Measurements from ENCODE around the gene PPP1R9B. TPM values are rescaled to one million over a fixed set of nuclear protein-coding genes. Genes with fewer than 3 reads are reported as not detected.

PPP1R9B gene
- total and polyA plus RNA-seq, 2 of the 8 experiments (the other 6 are each of a cell fraction or from before 2014, with no cell fraction given) = 5.2 to 13.1 TPM

DNA sequence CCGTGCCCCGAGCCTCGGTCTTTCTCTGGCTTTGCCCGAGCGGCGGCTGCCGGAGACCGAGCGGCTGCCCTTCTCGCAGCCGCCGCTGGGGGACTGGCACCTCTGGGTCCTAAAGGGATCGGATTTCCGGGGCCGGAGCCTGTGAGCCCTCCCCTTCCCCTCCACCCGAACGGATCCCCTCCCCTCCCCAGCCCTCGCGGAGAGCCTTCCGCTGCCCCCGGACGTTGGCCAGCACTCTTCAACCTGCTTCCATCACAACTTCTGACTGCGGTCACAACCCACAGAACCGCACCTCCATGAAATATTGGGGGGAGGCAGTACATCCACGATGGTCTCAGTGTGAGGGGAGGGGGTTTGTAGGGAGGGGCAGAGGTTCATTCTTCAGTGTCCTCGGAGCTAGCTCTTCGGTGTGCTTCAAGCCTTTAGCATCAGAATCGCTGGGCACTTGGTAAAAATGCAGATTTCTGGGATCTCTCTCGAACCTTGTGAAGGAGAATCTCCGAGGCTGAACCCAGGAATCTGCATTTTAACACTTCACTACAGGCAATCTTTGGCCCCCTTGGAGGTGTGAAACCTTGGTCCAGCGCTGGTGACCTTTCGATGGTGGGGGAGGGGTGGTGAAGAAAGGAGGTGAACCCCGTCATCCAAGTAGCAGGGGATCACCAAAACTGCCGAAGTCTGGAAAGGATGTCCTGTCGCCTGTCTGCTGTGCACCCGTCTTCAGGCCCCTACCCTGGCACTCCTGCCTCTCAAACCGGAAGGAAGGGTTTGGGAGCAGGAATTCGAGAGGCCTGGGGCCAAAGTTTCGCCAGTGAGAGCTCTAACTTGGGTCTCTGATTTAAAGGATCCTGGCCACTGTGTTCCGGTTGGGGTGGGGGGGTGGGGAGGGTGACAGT is 812 bp upstream of the PPP1R9B start:
- Histone ChIP-seq H2AFZ (ENCODE audit: low read length) (0 out of 2 replicates have a peak overlapping the region, but pooled peaks have one; percentile 1), H3K27ac (ENCODE audit: low read depth, low read length) (no peak overlapping the region), H3K79me1 (ENCODE audit: low read depth, low read length) (peaks cover 8% of the 10 kb centered on the region), H3K9me3 (ENCODE audit: insufficient read depth in 2 of 2, low read depth in 1 of 2, low read length in 1 of 2) (no peaks in the 10 kb centered on the region), H4K5ac (ENCODE audit: insufficient read length, low read depth, low read length) (peak overlapping the region; percentile 64), H3K4me1 (replicated peaks in 1 of 4; ENCODE audit: control insufficient read depth in 3 of 4, insufficient read depth in 4 of 4, low read length in 3 of 4) (peaks cover 0 to 29% (median 17%) of the 10 kb centered on the region in 4 experiments; a peak in 6 of 7 replicates), H2BK20ac (ENCODE audit: low read length) (no peak overlapping the region), H3K23ac (ENCODE audit: insufficient read length) (no peak overlapping the region), H2BK15ac (ENCODE audit: low read length) (peak overlapping the region; percentile 24; the same call in 1 of the 2 replicates), H4K20me1 (replicated peaks in 1 of 2; ENCODE audit: control insufficient read depth in 1 of 2, insufficient read depth in 2 of 2, low read length in 2 of 2) (peaks cover 5 to 10% of the 10 kb centered on the region in 2 experiments), H3K4me2 (ENCODE audit: insufficient read depth in 1 of 2, low read depth in 2 of 2, low read length in 2 of 2) (peak overlapping the region; percentile 87 to 88), H3K27me3 (replicated peaks in 1 of 4; ENCODE audit: control insufficient read depth in 3 of 4, extremely low read depth in 1 of 4, insufficient read depth in 3 of 4, low read length in 3 of 4) (peaks cover 2 to 17% (median 15%) of the 10 kb centered on the region in 4 experiments; a peak in 6 of 7 replicates), H3K23me2 (ENCODE audit: low read depth, low read length) (peaks cover 30% of the 10 kb centered on the region), H3K4me3 (ENCODE audit: extremely low read depth in 1 of 4, insufficient read depth in 2 of 4, low read depth in 3 of 4, low read length in 4 of 4) (peak overlapping the region; percentile 57 to 65 (median 62)), H3K79me2 (ENCODE audit: control insufficient read depth in 1 of 2, insufficient read depth in 2 of 2, low read length in 2 of 2) (no peaks in the 10 kb centered on the region), H4K8ac (ENCODE audit: extremely low read depth, insufficient read depth, low read length) (peak overlapping the region; percentile 83; the same call in 1 of the 2 replicates), H3K36me3 (ENCODE audit: control insufficient read depth in 2 of 4, insufficient read depth in 4 of 4, low read length in 3 of 4) (no peaks in the 10 kb centered on the region), H3K4ac (replicated peaks; ENCODE audit: insufficient read length, low read depth, low read length) (peak overlapping the region; percentile 97), H3K9ac (replicated peaks in 1 of 4; ENCODE audit: extremely low read depth in 1 of 4, low read depth in 3 of 4, low read length in 3 of 4) (no peak overlapping the region), H4K91ac (replicated peaks; ENCODE audit: insufficient read length, low read length) (peak overlapping the region; percentile 98), H2BK120ac (replicated peaks; ENCODE audit: low read depth, low read length) (peak overlapping the region; percentile 69), H2BK5ac (ENCODE audit: low read depth, low read length) (peak overlapping the region; percentile 93; the same call in 1 of the 2 replicates), H3K14ac (ENCODE audit: insufficient read length) (peak overlapping the region; percentile 57), H3K18ac (ENCODE audit: extremely low read depth, low read length) (peak overlapping the region; percentile 52), H2AK5ac (ENCODE audit: low read depth, low read length) (peak overlapping the region; percentile 95; the same call in 1 of the 2 replicates), H2BK12ac (ENCODE audit: low read depth, low read length) (peak overlapping the region; percentile 98), H3K56ac (replicated peaks; ENCODE audit: insufficient read length, low read depth, low read length) (peak overlapping the region; percentile 87)
- POLR2A ChIA-PET (ENCODE audit: partially characterized antibody) = interaction anchor here (0.6 to 2.6 kb wide), 15 partner anchors 10 to 1181 kb away, joined by 3 to 25 read pairs (median 4); partner anchors contain the start of genes COL1A1, PDK2 and SAMD14
- 4% methylated on average over 17 of the region's 40 CpGs; no CpG with 5 or more reads in 1 of the 2 experiments for WGBS, 2 experiments (ENCODE audit: extremely low coverage in 1 of 2, insufficient coverage in 1 of 2, insufficient read length in 1 of 2, insufficient replicate concordance in 2 of 2, low coverage in 1 of 2, low lambda C conversion rate in 2 of 2, missing lambda C conversion rate in 1 of 2)
- DNase-seq (ENCODE audit: low read depth in 1 of 2, low spot score in 2 of 2) = peak; percentile 71 to 90
- CTCF ChIA-PET (ENCODE audit: partially characterized antibody) = interaction anchor here (1.1 to 21.5 kb wide), 13 partner anchors 10 to 246 kb away, joined by 3 to 299 read pairs (median 12); partner anchors contain the start of genes LRRC59, SAMD14 and SGCA
- FAIRE-seq = no peak
- TF ChIP-seq, protein P1, sequence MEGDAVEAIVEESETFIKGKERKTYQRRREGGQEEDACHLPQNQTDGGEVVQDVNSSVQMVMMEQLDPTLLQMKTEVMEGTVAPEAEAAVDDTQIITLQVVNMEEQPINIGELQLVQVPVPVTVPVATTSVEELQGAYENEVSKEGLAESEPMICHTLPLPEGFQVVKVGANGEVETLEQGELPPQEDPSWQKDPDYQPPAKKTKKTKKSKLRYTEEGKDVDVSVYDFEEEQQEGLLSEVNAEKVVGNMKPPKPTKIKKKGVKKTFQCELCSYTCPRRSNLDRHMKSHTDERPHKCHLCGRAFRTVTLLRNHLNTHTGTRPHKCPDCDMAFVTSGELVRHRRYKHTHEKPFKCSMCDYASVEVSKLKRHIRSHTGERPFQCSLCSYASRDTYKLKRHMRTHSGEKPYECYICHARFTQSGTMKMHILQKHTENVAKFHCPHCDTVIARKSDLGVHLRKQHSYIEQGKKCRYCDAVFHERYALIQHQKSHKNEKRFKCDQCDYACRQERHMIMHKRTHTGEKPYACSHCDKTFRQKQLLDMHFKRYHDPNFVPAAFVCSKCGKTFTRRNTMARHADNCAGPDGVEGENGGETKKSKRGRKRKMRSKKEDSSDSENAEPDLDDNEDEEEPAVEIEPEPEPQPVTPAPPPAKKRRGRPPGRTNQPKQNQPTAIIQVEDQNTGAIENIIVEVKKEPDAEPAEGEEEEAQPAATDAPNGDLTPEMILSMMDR (IDR thresholded peaks at IDR 0.05; ENCODE audit: control extremely low read depth in 1 of 3, insufficient read depth in 1 of 3, low read depth in 1 of 3, low read length in 3 of 3) = peak; percentile 29 to 53 (median 32); a peak in 3 of 4 replicates
- TF ChIP-seq CBX8 (IDR thresholded peaks at IDR 0.05; ENCODE audit: borderline replicate concordance, low read depth, low read length) (no peak), SP2 (IDR thresholded peaks at IDR 0.05; ENCODE audit: low read length) (no peak), EGR1 (IDR thresholded peaks at IDR 0.05; ENCODE audit: borderline replicate concordance, low read depth, low read length) (peak; percentile 89), SAP30 (IDR thresholded peaks at IDR 0.05; ENCODE audit: insufficient read depth, insufficient replicate concordance, low read length) (no peak), RAD21 (IDR thresholded peaks at IDR 0.05 in 1 of 2, conservative IDR thresholded peaks at IDR 0.05 in 1 of 2; ENCODE audit: low read depth in 2 of 2, low read length in 2 of 2) (peak in 1 of 2 experiments; percentile 6; a peak in 2 of 4 replicates)
